DMS 273 (cell line): ENCODE results near the gene FLT4.
A peak's percentile ranks its signal among the peaks of the same experiment; 100 is the strongest.

Experiments
- DNase-seq: peaks from one replicate; lab custom pipeline; 2025; ENCODE audit not compliant: unreplicated experiment; lab: John Stamatoyannopoulos, UW

FLT4 gene

GRCh38 chr5:180608572-180609310 is 40.7 kb downstream of the FLT4 start:
- no peak for DNase-seq

- DNase-seq, result no peak
Observed at GRCh38 chr5:180607861-180608571, 41.4 kb downstream of the FLT4 start.

- DNase-seq, result no peak
Observed at GRCh38 chr5:180606215-180606785, 43.1 kb downstream of the FLT4 start.

GRCh38 chr5:180605554-180606214 is 43.7 kb downstream of the FLT4 start:
- peak; percentile 76 for DNase-seq

GRCh38 chr5:180604271-180604670 is 45.1 kb downstream of the FLT4 start:
- DNase-seq, result no peak

- no peak for DNase-seq
Observed at GRCh38 chr5:180603076-180603594, 46.3 kb downstream of the FLT4 start.

- DNase-seq, result no peak
Observed at GRCh38 chr5:180602481-180603075, 46.8 kb downstream of the FLT4 start.

GRCh38 chr5:180601591-180602480 is 47.6 kb downstream of the FLT4 start:
- DNase-seq, result no peak

GRCh38 chr5:180600554-180601041 is 48.8 kb downstream of the FLT4 start:
- DNase-seq, result no peak

- DNase-seq, result no peak
Observed at GRCh38 chr5:180599981-180600553, 49.3 kb downstream of the FLT4 start.

GRCh38 chr5:180599590-180599914 is 49.8 kb downstream of the FLT4 start:
- DNase-seq, result no peak

GRCh38 chr5:180598797-180599589 is 50.4 kb downstream of the FLT4 start:
- no peak for DNase-seq

GRCh38 chr5:180598316-180598701 is 51.1 kb downstream of the FLT4 start:
- no peak for DNase-seq

GRCh38 chr5:180596668-180597231 is 52.6 kb downstream of the FLT4 start:
- DNase-seq, result no peak

GRCh38 chr5:180596115-180596667 is 53.2 kb downstream of the FLT4 start:
- DNase-seq, result no peak

- no peak for DNase-seq
Observed at GRCh38 chr5:180595381-180596114, 53.9 kb downstream of the FLT4 start.

GRCh38 chr5:180595046-180595379 is 54.4 kb downstream of the FLT4 start:
- DNase-seq, result no peak
